Measurements from ENCODE around the gene AGXT.
A peak's percentile ranks its signal among the peaks of the same experiment; 100 is the strongest.

DNA sequence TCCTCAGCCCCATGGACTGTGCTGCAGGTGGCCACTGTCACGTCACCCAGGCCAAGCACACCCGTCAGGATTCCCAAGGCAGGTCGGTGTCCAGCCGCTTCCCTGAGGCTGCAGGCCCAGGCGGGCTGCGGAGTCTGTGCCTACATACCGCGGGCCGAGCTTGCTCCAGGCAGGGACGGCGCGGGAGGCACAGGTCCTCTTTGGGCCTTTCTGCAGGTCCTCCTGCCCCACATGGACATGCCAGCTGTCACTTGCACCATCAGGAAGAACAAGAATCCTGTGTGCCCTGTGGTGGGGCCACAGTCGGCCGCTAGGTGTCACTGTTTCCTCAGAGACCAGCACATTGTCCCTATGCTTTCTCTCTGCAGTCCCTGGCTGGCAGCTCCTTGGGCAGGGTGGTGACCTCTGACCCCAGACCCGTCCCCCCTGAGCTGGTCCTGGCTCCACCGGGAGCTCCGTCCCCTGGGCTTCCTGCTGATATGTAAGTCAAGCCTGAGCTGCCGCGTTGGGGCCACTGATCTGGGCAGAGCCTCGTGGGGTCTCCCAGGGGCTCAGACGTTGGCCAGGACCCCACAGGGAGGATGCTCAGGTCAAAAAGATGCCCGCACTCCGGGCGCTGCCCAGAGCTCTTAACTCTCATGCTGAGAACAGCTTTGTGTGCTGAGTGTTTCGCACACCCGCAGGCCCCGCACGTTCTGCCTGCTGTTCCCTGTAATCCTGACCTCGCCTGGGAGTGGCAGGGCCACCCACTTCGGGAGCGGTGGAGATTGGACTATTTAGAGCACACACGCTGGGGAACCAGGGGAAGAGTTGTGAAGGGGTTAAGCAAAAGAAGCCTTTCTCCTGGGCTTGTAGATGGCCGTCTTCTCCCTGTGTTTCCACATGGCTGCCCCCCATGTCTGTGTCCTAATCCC is 17.3 kb upstream of the AGXT start:
- TF ChIP-seq, protein P1, sequence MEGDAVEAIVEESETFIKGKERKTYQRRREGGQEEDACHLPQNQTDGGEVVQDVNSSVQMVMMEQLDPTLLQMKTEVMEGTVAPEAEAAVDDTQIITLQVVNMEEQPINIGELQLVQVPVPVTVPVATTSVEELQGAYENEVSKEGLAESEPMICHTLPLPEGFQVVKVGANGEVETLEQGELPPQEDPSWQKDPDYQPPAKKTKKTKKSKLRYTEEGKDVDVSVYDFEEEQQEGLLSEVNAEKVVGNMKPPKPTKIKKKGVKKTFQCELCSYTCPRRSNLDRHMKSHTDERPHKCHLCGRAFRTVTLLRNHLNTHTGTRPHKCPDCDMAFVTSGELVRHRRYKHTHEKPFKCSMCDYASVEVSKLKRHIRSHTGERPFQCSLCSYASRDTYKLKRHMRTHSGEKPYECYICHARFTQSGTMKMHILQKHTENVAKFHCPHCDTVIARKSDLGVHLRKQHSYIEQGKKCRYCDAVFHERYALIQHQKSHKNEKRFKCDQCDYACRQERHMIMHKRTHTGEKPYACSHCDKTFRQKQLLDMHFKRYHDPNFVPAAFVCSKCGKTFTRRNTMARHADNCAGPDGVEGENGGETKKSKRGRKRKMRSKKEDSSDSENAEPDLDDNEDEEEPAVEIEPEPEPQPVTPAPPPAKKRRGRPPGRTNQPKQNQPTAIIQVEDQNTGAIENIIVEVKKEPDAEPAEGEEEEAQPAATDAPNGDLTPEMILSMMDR (IDR thresholded peaks at IDR 0.05; ENCODE audit: insufficient read depth, low read length) = peak; percentile 99
- TF ChIP-seq POLR2AphosphoS5 (IDR thresholded peaks at IDR 0.05; ENCODE audit: low read depth) (no peak), GABPA (IDR thresholded peaks at IDR 0.05; ENCODE audit: low read depth) (no peak), SPI1 (IDR thresholded peaks at IDR 0.05; ENCODE audit: borderline replicate concordance, low read depth) (no peak)
- TF ChIP-seq, protein P2, sequence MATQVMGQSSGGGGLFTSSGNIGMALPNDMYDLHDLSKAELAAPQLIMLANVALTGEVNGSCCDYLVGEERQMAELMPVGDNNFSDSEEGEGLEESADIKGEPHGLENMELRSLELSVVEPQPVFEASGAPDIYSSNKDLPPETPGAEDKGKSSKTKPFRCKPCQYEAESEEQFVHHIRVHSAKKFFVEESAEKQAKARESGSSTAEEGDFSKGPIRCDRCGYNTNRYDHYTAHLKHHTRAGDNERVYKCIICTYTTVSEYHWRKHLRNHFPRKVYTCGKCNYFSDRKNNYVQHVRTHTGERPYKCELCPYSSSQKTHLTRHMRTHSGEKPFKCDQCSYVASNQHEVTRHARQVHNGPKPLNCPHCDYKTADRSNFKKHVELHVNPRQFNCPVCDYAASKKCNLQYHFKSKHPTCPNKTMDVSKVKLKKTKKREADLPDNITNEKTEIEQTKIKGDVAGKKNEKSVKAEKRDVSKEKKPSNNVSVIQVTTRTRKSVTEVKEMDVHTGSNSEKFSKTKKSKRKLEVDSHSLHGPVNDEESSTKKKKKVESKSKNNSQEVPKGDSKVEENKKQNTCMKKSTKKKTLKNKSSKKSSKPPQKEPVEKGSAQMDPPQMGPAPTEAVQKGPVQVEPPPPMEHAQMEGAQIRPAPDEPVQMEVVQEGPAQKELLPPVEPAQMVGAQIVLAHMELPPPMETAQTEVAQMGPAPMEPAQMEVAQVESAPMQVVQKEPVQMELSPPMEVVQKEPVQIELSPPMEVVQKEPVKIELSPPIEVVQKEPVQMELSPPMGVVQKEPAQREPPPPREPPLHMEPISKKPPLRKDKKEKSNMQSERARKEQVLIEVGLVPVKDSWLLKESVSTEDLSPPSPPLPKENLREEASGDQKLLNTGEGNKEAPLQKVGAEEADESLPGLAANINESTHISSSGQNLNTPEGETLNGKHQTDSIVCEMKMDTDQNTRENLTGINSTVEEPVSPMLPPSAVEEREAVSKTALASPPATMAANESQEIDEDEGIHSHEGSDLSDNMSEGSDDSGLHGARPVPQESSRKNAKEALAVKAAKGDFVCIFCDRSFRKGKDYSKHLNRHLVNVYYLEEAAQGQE (IDR thresholded peaks at IDR 0.05; ENCODE audit: insufficient replicate concordance, low read depth) = no peak
